ELR (cell line): ENCODE measurements around the gene DENND1A.
"Not testable (repeated sequence)": the region's sequence is repeated elsewhere in the genome, so short reads cannot be mapped to it uniquely, and the experiment has no call there.

ENCODE experiments used
- DNase-seq: peaks from one replicate; pipeline ENCODE4 v3.0.0-alpha.2; 2015; ENCODE audit warnings: low read depth

Gene DENND1A

DNA sequence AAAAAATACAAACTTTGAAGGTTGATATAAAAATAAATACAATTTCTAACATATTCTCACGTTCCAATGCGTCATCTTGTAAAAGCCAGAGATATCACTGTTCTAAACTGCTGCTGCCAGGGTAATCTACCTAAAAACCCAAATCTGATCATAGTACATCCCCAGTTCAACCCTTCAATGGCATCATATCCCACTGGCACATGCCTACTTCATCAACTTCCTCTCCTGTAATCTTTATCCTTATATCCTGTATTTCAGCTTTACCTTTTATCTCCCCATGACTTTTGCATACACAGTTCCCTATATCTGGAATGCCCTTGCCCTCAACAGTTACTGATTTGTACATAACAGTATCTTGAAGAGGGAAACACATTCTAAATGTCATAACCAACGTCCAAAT lies 7.5 kb downstream of the DENND1A start:
- DNase-seq, result no peak

DNA sequence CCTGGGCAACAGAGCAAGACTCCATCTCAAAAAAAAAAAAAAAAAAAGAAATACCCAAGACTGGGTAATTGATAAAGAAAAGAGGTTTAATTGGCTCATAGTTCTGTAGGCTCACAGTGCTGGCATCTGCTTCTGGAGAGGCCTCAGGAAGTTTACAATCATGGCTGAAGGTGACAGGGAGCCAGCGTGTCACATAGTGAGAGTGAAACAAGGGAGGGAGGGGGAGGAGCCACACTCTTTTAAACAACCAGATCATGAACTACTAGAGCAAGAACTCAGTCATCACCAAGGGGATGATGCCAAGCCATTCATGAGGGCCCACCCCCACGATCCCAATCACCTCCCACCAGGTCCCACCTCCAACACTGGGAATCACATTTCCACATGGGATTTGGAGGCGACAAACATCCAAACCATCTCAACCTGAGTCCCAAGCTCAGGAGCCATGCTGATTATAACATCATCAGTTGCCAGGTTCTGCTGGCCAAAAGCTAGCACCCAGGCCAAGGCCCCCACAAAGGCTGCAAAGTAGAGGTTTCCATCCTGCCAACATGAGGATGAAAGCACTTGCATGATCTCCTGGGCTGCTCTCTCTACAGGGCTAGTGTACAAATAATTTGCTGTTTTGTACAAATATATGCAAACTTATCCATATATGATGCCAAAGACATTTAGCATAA lies 15.3 kb downstream of the DENND1A start:
- DNase-seq, result no peak

DNA sequence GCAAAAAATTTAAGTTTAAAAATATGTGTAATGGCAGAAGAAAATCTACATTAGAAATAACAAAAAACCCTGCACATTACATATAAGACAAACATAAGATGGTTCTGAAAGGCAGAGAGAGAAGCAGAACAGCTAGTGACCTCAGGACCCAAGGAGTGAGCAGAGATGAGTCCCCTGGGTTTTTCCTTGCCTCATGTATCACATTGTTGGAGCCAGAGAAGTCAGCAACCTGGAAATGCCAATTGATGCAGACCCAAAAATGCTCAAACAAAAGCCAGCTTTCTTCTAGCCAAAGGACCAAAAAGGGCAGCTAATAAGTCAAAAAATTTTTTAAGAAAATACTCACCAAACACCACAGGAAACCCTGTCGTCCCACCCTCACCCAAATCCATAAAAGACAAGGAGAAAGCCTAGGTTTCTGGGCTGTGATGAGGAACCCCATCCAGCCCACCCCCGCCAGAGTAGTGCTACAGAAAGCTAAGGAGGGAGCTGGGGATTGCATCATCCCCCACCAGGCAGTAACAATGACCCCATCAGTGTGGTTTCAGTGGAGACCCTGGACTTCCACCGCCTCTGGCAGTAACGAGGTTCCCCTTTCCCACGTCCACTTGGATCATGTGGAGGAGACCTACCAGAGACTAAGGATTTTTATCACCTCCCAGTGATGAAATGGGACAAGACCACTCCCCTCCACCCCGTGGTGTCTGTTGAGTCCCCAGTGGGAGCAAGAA lies 17.6 kb downstream of the DENND1A start:
- no peak for DNase-seq

DNA sequence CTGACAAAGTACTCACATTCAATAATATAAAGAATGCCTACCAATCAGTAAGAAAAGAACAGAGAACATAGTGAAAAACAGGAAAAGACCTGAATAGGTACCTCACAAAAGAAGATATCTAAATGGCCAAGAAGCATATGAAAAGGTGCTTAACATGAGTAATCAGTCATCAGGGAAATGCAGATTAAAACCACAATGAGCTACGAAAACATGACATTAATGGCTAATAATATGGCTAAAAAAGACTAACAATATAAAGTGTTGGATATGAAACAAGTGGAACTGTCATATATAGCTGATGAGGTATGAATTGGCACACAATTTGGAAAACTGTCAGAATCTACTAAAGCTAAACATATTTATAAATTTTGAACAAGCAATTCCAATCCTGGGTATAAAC lies 18.9 kb downstream of the DENND1A start:
- no peak for DNase-seq

DNA sequence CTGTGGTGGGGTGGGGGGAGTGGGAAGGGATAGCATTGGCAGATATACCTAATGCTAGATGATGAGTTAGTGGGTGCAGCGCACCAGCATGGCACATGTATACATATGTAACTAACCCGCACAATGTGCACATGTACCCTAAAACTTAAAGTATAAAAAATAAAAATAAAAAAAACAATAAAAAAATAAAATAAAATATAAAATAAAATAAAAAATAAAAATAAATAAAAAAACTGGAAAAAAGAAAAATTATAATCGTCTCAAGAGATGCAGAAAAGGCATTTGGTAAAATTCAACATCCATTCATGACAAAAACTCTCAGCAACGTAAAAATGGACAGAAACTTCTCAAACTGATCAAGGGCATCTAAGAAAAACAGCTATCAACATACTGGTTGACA lies 20.7 kb downstream of the DENND1A start:
- not testable (repeated sequence) for DNase-seq

DNA sequence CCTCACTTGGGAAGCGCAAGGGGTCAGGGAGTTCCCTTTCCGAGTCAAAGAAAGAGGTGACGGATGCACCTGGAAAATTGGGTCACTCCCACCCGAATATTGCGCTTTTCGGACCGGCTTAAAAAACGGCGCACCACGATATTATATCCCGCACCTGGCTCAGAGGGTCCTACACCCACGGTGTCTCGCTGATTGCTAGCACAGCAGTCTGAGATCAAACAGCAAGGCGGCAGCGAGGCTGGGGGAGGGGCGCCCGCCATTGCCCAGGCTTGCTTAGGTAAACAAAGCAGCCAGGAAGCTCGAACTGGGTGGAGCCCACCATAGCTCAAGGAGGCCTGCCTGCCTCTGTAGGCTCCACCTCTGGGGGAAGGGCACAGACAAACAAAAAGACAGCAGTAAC lies 26.4 kb downstream of the DENND1A start:
- not testable (repeated sequence) for DNase-seq

DNA sequence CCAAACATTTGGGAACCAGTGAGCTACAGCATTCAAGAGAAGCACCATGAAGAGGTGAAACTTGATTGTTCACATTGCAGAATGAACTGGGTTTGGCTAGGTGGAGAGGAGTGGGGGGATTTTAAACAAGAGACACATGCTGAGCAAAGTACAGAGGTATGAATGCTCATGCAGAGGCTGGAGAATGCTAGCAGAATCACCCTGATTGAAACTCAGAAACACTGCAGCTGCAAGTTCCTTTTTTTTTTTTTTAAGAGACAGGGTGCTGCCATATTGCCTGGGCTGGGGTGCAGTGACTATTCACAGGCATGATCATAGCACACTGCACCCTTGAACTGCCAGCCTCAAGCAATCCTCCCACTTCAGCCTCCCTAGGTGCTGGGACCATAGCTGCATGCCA lies 35.1 kb downstream of the DENND1A start:
- DNase-seq, result no peak

DNA sequence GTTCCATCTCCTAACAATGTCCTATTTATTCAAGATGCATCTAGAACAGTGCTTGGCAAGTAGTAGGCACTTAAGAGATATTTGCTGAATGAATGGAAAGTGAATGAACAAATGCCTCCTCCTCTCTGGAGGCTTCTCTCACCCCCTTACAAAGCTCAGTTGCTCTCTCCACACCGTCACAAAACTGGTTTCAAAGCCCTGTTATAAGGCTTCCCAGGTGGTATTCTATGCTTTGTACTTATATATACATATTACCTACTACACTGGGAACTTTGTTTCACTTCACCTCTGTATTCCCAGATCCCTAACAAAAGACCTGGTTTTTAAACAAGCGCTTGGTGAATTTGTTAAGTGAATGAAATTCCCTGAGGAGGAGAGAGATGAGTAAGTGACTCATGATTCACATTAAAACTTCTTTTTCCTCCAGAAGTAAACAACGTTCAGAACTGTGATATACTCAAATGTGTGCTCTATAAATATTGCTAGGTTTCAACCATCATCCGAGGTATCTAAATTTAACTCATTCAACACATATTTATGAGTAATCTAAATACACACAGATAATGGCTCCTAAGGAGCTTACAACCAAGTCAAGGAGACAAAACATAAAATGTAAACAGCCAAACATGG lies 36.0 kb downstream of the DENND1A start:
- peak; percentile 55 for DNase-seq

DNA sequence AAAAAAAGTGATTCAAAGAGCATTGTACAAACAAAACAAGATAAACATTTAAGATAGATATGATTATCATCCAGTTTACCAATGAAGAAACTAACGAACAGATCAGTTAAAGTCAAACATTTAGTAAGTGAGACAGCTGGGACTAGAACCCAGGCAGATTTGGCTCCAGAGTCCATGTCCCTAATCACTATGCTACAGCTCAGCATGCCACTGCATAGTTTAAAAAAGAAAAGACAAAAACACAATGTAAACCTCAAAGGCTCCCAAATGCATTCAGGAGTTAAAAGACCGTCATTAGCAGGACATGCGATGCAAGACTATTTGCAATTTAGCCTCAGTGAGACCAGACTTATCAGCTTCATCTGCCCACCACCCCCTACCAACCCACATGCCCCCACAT lies 36.8 kb downstream of the DENND1A start:
- no peak for DNase-seq

DNA sequence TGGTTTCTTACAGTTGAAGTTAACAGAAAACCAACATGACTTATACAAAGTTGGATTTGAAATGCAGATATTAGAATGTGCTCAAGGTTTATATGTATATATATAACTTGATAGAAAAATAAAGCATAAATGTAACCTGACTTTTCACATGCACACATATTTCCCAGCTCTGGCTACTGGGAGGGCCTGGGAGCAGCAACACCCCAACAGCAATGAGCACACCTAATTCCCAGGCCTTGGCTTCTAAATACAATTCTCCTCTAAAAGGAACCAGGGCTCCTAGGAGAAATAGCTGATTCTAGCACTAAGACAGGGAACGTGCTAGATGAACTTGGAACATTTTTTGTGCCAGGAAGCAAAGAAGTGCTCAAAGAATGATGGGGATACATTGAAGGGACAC lies 42.1 kb downstream of the DENND1A start:
- DNase-seq, result no peak

DNA sequence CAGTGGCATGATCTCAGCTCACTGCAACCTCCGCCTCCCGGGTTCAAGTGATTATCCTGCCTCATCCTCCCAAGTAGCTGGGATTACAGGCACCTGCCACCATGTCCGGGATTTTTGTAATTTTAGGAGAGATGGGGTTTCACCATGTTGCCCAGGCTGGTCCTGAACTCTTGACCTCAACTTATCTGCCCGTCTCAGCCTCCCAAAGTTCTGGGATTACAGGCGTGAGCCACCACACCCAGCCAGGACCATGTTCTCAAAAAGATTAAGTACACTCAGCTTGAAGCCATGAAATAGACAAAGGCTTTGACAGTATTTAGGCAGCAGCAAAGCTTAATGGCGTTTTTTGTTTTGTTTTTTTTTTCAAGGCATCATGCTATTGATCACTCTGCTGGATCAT lies 44.1 kb downstream of the DENND1A start:
- not testable (repeated sequence) for DNase-seq

DNA sequence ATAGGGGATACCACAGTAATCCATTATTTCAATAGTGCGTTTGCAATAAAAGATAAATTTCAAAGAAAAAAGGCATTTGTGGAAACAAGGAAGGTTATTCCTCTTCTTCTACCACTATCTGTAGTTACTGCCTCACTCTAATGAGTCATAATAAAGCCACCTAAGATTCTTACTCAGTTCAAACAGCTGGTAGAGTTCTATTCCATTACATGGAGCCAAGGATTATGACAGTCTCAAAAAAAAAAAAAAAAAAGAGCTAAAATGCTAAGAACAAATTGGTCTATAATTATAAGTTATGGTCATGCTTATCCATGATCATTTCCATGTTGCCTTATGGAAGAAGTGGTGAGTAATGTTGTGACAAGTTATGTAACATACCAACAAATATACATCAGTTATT lies 46.3 kb downstream of the DENND1A start:
- DNase-seq, result peak; percentile 45

DNA sequence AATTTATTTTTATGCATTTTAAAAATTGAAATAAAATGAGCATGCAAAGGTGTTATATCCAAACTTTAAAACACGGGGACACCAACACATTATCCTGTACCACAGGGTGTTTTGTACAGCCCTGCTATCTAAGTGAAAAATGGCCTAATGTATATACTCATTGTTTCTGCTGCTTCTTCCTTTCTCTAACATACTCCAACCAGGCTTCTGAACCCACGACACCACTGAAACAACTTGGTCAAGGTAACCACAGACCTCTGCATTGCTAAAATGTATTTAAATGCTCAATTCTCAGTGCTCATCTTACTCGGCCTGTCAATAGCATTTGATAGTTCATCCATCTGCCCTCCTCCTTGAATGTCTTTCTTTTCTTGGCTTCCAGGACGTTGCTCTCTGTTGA lies 48.3 kb downstream of the DENND1A start:
- DNase-seq, result no peak

DNA sequence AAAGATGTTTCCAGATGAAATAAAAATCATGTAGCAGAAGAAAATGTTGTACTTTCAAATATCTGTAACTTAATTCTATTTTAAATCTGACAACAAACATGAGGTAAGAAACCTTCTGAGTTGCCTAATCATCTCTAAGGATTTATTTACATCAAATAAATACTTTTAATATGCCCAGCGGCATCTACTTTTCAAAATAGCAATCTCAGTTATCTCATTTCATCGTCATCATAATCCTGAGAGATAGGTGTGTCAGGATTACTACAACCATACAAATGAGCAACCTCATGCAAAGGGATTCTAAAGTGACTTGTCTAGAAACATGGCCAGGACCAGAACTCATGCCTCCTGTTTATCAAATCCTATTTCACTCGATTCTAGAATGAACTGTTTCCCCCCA lies 49.5 kb downstream of the DENND1A start:
- DNase-seq, result no peak

DNA sequence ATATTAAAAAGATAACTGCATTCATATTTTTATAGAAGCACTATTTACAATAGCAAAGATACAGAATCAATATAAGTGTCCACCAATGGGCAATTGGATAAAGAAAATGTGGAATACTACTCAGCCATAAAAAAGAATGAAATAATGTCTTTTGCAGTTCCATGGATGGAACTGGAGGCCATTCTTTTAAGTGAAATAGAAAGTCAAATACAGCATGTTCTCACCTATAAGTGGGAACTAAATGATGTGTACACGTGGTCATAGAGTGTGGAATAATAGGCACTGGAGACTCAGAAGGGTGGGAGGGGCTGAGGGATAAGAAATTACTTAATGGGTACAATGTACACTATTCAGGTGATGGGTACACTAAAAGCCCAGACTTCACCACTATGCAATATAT lies 53.2 kb downstream of the DENND1A start:
- no peak for DNase-seq

DNA sequence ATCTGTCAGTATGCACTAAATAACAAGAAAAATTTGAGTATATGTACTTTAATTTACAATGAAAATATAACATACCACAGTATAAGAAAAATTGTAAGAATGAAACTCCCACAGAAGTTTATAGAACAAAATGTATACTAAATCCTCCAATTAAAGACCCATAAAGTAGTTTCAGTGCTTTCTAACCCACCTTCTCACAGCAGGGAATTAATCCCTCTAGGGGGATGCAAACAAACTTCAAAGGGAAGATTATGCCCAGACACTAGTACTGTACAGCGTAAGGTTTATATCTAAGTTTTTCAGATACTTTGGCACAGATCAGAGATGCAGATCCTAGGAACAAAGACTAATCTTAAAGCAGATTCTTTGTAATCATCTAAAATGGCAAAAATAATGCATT lies 57.2 kb downstream of the DENND1A start:
- no peak for DNase-seq

DNA sequence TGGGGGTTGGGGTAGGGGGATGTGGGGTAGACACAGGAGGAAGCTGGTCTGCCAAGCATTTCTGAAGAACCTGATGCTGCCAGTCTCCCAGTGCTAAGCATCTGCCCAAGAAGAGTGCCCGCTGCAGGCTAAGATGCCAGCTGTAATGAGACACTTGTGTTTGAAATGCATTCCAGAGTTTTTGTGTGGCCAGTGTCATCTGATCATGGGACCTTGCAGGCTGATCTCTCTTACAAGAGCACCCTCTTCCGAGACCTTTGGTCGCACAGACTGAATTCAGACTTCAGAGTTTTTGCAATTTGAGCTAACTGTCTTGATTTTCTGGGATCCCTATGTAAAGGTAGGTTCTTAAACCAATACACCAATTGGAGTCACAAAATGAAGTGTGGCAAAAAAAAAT lies 58.1 kb downstream of the DENND1A start:
- no peak for DNase-seq

DNA sequence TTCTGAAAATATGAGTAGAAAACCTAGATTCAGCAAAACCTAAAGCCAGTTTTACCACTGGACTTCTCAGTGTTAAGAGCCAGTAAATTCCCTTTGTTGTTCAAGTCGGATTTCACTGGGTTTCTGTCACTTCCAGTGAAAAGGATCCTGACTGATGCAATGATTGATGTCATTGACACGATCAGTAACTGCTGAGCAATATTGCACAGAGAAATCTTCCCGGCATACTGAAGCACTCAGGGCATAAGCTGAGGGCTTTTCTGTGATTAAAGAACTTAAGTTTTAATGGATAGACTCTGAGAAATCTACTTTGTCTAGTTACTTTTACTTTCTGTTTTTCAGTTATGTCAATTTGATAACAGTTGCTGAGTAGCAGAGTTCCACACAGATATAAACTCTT lies 61.9 kb downstream of the DENND1A start:
- DNase-seq, result no peak

DNA sequence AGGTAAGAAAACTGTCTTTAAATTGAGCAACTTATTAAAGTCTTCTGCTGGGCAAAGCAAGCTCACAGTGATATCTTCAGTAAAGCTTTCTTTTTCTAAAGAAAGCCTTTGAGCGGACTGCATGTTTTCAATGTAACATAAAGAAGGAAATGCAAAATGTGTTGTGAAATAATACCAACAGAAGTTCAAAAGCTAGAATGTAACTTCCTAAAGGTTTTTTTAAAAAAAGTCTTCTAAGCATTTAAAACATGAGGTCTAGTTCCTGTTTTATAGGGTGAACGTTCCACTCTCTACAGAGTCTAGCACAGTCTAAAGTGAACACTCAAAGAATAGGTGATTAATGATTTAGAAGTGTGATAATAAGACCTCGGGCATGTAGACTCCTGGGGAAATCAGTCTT lies 62.9 kb downstream of the DENND1A start:
- DNase-seq, result no peak

DNA sequence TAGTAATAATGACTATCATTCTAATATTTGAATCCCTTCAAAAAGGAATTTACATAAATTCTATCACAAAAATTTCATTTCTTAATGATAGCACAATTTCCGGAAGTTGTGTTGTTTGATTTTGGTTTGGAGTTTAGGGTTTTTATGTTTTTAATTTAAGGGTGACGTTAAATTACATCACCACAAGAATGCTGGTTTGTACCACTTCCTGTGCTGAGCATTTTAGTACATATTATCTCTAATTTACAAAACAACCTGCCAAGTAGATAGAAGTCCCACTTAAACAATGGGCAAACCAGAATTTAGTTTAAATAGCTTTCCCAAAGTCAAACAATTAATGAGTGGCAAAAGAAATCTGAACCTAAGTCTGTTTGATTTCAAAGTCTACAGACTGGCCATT lies 63.4 kb downstream of the DENND1A start:
- DNase-seq, result peak; percentile 26

DNA sequence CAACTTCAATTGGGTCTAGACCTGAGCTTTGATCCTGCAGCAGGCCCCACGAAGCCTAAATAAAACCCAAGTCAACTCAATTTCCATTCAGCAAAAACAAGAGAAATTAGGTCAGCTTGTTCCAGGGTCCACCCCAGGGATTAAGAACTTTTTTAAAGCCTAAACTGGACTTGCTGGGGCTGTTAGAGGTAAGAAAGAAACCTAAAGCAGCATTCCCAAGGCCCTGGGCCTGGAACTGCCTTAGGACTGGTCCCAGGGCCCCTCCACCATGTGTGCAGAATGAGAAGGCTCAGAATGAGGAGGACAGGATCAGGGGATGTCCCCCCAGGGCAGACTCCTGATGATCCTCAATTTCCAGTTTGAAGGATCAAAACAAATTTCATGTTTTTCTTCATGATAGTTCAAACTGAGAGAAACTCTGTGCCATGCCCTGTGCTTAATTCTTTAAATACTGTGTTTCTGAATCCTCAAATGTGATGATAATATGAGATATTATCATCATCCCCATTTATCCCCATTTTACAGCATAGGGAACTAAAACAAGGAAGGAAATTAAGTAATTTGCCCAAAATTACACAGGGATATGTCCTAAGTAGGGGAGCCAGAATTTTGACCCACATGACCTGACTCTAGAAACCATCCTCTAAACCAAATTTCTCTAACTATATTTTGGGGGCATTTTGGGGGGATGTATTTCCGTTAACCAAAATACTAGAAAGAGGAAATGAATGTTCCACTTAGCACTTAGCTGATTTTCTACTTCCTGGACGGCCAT lies 64.5 kb downstream of the DENND1A start:
- DNase-seq, result no peak

DNA sequence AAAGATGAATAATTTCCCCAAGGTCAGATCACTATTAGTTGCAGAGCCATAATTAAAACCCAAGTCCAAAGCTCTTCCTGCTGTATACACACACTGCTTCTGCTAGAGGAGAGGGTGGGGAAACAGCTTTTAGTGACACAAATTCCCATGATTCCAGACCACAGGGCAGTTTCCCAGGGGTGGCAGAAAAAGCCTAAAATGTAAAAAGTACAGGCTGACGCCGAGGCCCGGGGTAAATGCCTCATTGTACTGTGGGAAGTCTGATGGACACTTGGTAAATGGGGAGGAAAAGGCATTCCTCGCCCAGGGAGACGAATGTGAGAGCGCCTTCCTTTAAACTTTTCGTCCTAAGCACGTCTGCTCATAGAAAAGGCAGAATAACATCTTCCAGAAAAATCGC lies 65.7 kb downstream of the DENND1A start:
- DNase-seq, result no peak
